HL-60 (cell line): Measurements from ENCODE around the gene RIPOR2.

ENCODE experiments used
- DNase-seq, 2 experiments: peaks; one replicate each; pipeline ENCODE4 v3.0.0-alpha.2; 2010 to 2020; ENCODE audit warnings: low read depth in 1 of 2, low spot score in 1 of 2
- H3K27ac ChIP-seq: fragments of 250-450 bp; sonication (Bioruptor Pico); replicated peaks from 2 replicates; pipeline ENCODE4 v1.5.1; 2020; ENCODE audit warnings: mild to moderate bottlenecking, moderate library complexity
- H3K27me3 ChIP-seq: fragments of 250-450 bp; sonication (Bioruptor Pico); 2 replicates; pipeline ENCODE4 v1.5.1; 2021; ENCODE audit warnings: mild to moderate bottlenecking, moderate library complexity; ENCODE audit not compliant: insufficient read depth, poor library complexity, severe bottlenecking
- H3K4me3 ChIP-seq: replicated peaks from 2 replicates; pipeline ENCODE4 v1.5.1; 2011; ENCODE audit warnings: mild to moderate bottlenecking, control low read depth, low read length; ENCODE audit not compliant: insufficient read depth
- GABPA ChIP-seq: IDR thresholded peaks from 2 replicates; pipeline ENCODE4 v1.6.1; 2012; ENCODE audit warnings: low read depth
- POLR2AphosphoS5 ChIP-seq: IDR thresholded peaks from 2 replicates; pipeline ENCODE4 v1.6.1; 2012; ENCODE audit warnings: low read depth
- SPI1 ChIP-seq: IDR thresholded peaks from 2 replicates; pipeline ENCODE4 v1.6.1; 2012; ENCODE audit warnings: low read depth, mild to moderate bottlenecking, borderline replicate concordance
- TF ChIP-seq, protein P1 (sequence below): IDR thresholded peaks from 2 replicates; pipeline ENCODE4 v1.6.1; 2012; ENCODE audit warnings: low read depth; ENCODE audit not compliant: insufficient replicate concordance
- TF ChIP-seq, protein P2 (sequence below): IDR thresholded peaks from one replicate; pipeline ENCODE4 v1.5.1; 2011; ENCODE audit warnings: low read length, control low read depth, inconsistent platforms; ENCODE audit not compliant: insufficient read depth

Gene RIPOR2

DNA sequence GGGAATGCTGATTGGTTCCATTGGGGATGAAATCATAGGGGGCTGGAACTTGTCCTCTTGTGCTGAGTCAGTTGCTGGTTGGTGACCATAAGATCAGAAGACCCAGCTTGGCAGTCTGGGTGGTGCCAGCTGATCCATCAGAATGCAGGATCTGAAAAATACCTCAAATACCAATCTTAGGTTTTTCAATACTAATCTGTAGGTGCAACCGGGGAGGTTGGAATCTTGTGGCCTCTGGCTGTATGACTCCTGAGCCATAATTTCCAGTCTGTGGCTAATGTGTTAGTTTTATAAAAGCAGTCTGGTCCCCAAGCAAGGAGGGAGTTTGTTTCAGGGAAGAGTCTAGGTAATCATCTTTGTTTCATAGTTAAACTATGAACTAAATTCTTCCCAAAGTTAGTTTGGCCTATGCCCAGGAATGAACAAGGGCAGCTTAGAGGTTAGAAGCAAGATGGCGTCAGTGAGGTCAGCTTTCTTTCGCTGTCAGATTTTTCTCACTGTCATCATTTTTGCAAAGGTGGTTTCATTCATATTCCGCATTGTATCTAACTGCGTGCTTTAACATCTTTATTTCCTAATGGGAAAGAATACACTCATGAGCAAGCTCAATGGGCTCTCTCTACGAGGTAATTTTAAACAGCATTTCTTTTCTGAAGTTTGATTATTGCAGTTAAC, 139.0 kb downstream of the RIPOR2 start:
- TF ChIP-seq, protein P1, sequence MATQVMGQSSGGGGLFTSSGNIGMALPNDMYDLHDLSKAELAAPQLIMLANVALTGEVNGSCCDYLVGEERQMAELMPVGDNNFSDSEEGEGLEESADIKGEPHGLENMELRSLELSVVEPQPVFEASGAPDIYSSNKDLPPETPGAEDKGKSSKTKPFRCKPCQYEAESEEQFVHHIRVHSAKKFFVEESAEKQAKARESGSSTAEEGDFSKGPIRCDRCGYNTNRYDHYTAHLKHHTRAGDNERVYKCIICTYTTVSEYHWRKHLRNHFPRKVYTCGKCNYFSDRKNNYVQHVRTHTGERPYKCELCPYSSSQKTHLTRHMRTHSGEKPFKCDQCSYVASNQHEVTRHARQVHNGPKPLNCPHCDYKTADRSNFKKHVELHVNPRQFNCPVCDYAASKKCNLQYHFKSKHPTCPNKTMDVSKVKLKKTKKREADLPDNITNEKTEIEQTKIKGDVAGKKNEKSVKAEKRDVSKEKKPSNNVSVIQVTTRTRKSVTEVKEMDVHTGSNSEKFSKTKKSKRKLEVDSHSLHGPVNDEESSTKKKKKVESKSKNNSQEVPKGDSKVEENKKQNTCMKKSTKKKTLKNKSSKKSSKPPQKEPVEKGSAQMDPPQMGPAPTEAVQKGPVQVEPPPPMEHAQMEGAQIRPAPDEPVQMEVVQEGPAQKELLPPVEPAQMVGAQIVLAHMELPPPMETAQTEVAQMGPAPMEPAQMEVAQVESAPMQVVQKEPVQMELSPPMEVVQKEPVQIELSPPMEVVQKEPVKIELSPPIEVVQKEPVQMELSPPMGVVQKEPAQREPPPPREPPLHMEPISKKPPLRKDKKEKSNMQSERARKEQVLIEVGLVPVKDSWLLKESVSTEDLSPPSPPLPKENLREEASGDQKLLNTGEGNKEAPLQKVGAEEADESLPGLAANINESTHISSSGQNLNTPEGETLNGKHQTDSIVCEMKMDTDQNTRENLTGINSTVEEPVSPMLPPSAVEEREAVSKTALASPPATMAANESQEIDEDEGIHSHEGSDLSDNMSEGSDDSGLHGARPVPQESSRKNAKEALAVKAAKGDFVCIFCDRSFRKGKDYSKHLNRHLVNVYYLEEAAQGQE, result no peak
- TF ChIP-seq POLR2AphosphoS5 (no peak), GABPA (no peak), SPI1 (no peak)
- TF ChIP-seq, protein P2, sequence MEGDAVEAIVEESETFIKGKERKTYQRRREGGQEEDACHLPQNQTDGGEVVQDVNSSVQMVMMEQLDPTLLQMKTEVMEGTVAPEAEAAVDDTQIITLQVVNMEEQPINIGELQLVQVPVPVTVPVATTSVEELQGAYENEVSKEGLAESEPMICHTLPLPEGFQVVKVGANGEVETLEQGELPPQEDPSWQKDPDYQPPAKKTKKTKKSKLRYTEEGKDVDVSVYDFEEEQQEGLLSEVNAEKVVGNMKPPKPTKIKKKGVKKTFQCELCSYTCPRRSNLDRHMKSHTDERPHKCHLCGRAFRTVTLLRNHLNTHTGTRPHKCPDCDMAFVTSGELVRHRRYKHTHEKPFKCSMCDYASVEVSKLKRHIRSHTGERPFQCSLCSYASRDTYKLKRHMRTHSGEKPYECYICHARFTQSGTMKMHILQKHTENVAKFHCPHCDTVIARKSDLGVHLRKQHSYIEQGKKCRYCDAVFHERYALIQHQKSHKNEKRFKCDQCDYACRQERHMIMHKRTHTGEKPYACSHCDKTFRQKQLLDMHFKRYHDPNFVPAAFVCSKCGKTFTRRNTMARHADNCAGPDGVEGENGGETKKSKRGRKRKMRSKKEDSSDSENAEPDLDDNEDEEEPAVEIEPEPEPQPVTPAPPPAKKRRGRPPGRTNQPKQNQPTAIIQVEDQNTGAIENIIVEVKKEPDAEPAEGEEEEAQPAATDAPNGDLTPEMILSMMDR, result no peak
- Histone ChIP-seq H3K27ac (no peak overlapping the region), H3K4me3 (no peak overlapping the region), H3K27me3 (no peaks in the 10 kb centered on the region)
- no peak for DNase-seq

DNA sequence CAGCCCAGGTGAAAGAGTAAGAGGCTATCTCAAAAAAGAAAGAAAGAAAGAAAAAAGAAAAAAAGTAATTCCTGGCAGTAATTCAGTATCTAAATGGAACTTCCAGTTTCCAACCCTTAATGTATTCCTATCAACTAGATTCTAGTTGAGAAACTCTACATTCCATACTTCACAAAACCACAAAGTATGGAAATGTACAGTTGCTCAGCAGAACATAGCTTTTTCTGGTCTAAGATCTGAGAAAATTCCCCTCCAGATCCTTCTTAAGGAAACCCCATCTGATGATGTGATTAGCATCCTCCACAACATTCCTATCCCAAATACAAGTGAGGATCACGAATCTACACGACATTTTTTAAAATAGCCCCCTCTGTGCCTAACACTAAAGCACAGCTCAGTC, 140.7 kb downstream of the RIPOR2 start:
- TF ChIP-seq, protein P1, result no peak
- TF ChIP-seq GABPA (no peak), POLR2AphosphoS5 (no peak), SPI1 (no peak)
- TF ChIP-seq, protein P2, result no peak
- H3K4me3 ChIP-seq, result no peak overlapping the region
- DNase-seq, result no peak
- no peaks in the 10 kb centered on the region for H3K27me3 ChIP-seq
- no peak overlapping the region for H3K27ac ChIP-seq

DNA sequence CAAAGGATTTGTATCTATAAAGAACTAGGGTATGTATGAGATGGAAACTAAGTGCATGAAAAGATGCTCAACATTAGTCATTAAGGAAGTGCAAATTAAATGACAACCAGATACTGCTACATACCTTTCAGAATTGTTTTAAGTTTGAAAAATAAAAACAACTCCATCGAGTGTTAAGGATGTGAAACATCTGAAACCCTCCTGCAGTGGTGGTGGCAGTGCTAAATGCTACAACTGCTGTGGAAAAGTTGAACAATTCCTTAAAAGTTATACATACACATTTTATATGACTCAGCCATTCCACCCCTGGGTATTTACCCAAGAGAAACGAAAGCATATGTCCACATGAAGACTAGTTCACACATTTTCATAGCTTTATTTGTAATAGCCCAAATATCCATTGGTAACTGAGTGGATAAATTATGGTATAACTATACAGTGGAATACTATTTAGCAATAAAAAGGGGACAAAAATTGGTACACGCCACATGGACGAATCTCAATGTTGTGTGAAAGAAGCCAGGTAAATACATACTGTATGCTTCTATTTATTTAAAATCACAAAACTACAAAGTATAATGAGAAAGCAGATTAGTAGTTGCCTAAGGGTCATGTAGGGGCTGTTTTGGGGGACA, 147.6 kb downstream of the RIPOR2 start:
- no peak overlapping the region for H3K27ac ChIP-seq
- no peak for DNase-seq
- H3K4me3 ChIP-seq, result no peak overlapping the region
- no peak for TF ChIP-seq POLR2AphosphoS5
- TF ChIP-seq, protein P2, result no peak
- no peak for TF ChIP-seq GABPA
- TF ChIP-seq SPI1, result no peak
- TF ChIP-seq, protein P1, result no peak
- H3K27me3 ChIP-seq, result no peaks in the 10 kb centered on the region
